CD4-positive, CD25-positive, alpha-beta regulatory T cell (primary cell): ENCODE results near the gene NEURL1B. TPM values are rescaled to one million over a fixed set of nuclear protein-coding genes. Genes with fewer than 3 reads are reported as not detected.

Experiments used
- ATAC-seq, 2 donors: fragments of 150-1000 bp; cut with Tn5 transposase; one replicate each; pipeline ENCODE4 v1.10.0; 2021; ENCODE audit warnings: low read depth in 2 of 2, moderate number of reproducible peaks in 2 of 2, moderate library complexity in 1 of 2
- DNase-seq, 3 donors: peaks; one replicate each; pipeline versions ENCODE4 v3.0.0 to v3.0.0-alpha.2; 2012 to 2022; ENCODE audit warnings: mixed read lengths in 1 of 3
- H3K27ac ChIP-seq: one replicate; pipeline ENCODE4 v1.7.0; 2013; ENCODE audit warnings: mild to moderate bottlenecking, low read length; ENCODE audit not compliant: insufficient read depth, poor library complexity, severe bottlenecking
- H3K27me3 ChIP-seq: one replicate; pipeline ENCODE4 v1.7.0; 2013; ENCODE audit warnings: low read length; ENCODE audit not compliant: control insufficient read depth, insufficient read depth
- H3K36me3 ChIP-seq: one replicate; pipeline ENCODE4 v1.7.0; 2013; ENCODE audit warnings: mild to moderate bottlenecking, low read length, moderate library complexity; ENCODE audit not compliant: control insufficient read depth, insufficient read depth
- H3K4me1 ChIP-seq: 2 replicates; pipeline ENCODE4 v1.7.0; 2013; ENCODE audit warnings: mild to moderate bottlenecking, low read length; ENCODE audit not compliant: insufficient read depth, control insufficient read depth, poor library complexity, severe bottlenecking
- H3K4me3 ChIP-seq: one replicate; pipeline ENCODE4 v1.7.0; 2013; ENCODE audit warnings: low read depth, mild to moderate bottlenecking, low read length, moderate library complexity
- H3K9me3 ChIP-seq, 2 experiments: 1 replicate in 1 of 2; 2 replicates in 1 of 2; pipeline ENCODE4 v1.7.0; 2013; ENCODE audit warnings: low read length in 2 of 2, mild to moderate bottlenecking in 1 of 2, moderate library complexity in 1 of 2; ENCODE audit not compliant: control insufficient read depth in 2 of 2
- H3K27ac Mint-ChIP-seq, 3 donors: one replicate each; pipeline ENCODE4 v1.8.0; 2020 to 2022; ENCODE audit warnings: mild to moderate bottlenecking in 3 of 3, mixed read lengths in 3 of 3, moderate library complexity in 2 of 3
- H3K27me3 Mint-ChIP-seq: one replicate; pipeline ENCODE4 v1.8.0; 2022; ENCODE audit warnings: mild to moderate bottlenecking, mixed read lengths
- H3K36me3 Mint-ChIP-seq: one replicate; pipeline ENCODE4 v1.8.0; 2020; ENCODE audit warnings: mixed read lengths
- H3K4me1 Mint-ChIP-seq, 4 donors: one replicate each; pipeline ENCODE4 v1.8.0; 2020 to 2022; ENCODE audit warnings: mixed read lengths in 4 of 4, mild to moderate bottlenecking in 1 of 4
- H3K4me3 Mint-ChIP-seq, 4 donors: one replicate each; pipeline ENCODE4 v1.8.0; 2020 to 2022; ENCODE audit warnings: mild to moderate bottlenecking in 4 of 4, mixed read lengths in 4 of 4, moderate library complexity in 3 of 4
- H3K9me3 Mint-ChIP-seq, 7 donors: one replicate each; pipeline ENCODE4 v1.8.0; 2020 to 2022; ENCODE audit warnings: mixed read lengths in 7 of 7, mild to moderate bottlenecking in 3 of 7, moderate library complexity in 2 of 7
- polyA plus RNA-seq, 4 donors: library from polyadenylated mRNA; unstranded; fragments of 300-500 nt; fragmentation: Illumina TruSeq; gene quantifications; one replicate each; pipeline ENCODE4 v1.2.3, GENCODE V29; 2021
- total RNA-seq: library from RNA; stranded (reverse); gene quantifications from one replicate; pipeline ENCODE4 v1.2.3, GENCODE V29; 2022

The NEURL1B gene
- total and polyA plus RNA-seq, 5 donors from 2014 or later: 0.22 TPM; not detected in 4

GRCh38 chr5:172685091-172685490 lies 44.0 kb downstream of the NEURL1B start:
- H3K4me1 ChIP-seq: peaks cover 2% of the 10 kb centered on the region
- Mint-ChIP-seq H3K36me3 (no peaks in the 10 kb centered on the region), H3K27ac (no peak overlapping the region), H3K27me3 (peaks cover 26% of the 10 kb centered on the region), H3K4me3 (peak overlapping the region in 1 of 4 donors; percentile 82), H3K9me3 (no peaks in the 10 kb centered on the region), H3K4me1 (peaks cover 0 to 16% (median 1%) of the 10 kb centered on the region in 4 donors)
- H3K36me3 ChIP-seq: no peaks in the 10 kb centered on the region
- no peak overlapping the region for H3K27ac ChIP-seq
- H3K9me3 ChIP-seq: no peaks in the 10 kb centered on the region
- ATAC-seq (no peak), DNase-seq (no peak)
- no peak overlapping the region for H3K4me3 ChIP-seq
- H3K27me3 ChIP-seq: no peaks in the 10 kb centered on the region

GRCh38 chr5:172686111-172686510 lies 45.0 kb downstream of the NEURL1B start:
- Mint-ChIP-seq H3K9me3 (no peaks in the 10 kb centered on the region), H3K4me1 (peaks cover 0 to 16% (median 1%) of the 10 kb centered on the region in 4 donors), H3K36me3 (no peaks in the 10 kb centered on the region), H3K4me3 (no peak overlapping the region), H3K27ac (no peak overlapping the region), H3K27me3 (peaks cover 21% of the 10 kb centered on the region)
- ATAC-seq: no peak
- Histone ChIP-seq H3K27me3 (no peaks in the 10 kb centered on the region), H3K4me1 (peaks cover 2% of the 10 kb centered on the region), H3K36me3 (no peaks in the 10 kb centered on the region), H3K4me3 (no peak overlapping the region), H3K27ac (no peak overlapping the region), H3K9me3 (no peaks in the 10 kb centered on the region)
- no peak for DNase-seq

GRCh38 chr5:172686539-172687390 lies 45.7 kb downstream of the NEURL1B start:
- no peaks in the 10 kb centered on the region for H3K36me3 Mint-ChIP-seq
- ATAC-seq (no peak), DNase-seq (no peak)
- no peak overlapping the region for H3K27ac Mint-ChIP-seq
- Histone ChIP-seq H3K27ac (no peak overlapping the region), H3K36me3 (no peaks in the 10 kb centered on the region), H3K27me3 (no peaks in the 10 kb centered on the region), H3K4me1 (peaks cover 2% of the 10 kb centered on the region), H3K9me3 (no peaks in the 10 kb centered on the region), H3K4me3 (no peak overlapping the region)
- H3K9me3 Mint-ChIP-seq: no peaks in the 10 kb centered on the region
- peak overlapping the region in 1 of 4 donors; percentile 5 for H3K4me3 Mint-ChIP-seq
- peaks cover 20% of the 10 kb centered on the region for H3K27me3 Mint-ChIP-seq
- peaks cover 0 to 16% (median 1%) of the 10 kb centered on the region in 4 donors for H3K4me1 Mint-ChIP-seq

GRCh38 chr5:172687940-172688339 lies 46.9 kb downstream of the NEURL1B start:
- H3K27ac Mint-ChIP-seq: peak overlapping the region in 1 of 3 donors; percentile 23
- no peaks in the 10 kb centered on the region for H3K36me3 Mint-ChIP-seq
- H3K9me3 Mint-ChIP-seq: no peaks in the 10 kb centered on the region
- Histone ChIP-seq H3K9me3 (no peaks in the 10 kb centered on the region), H3K36me3 (no peaks in the 10 kb centered on the region), H3K27ac (no peak overlapping the region), H3K4me1 (peaks cover 2% of the 10 kb centered on the region), H3K4me3 (no peak overlapping the region), H3K27me3 (no peaks in the 10 kb centered on the region)
- ATAC-seq: no peak
- no peak overlapping the region for H3K4me3 Mint-ChIP-seq
- no peak for DNase-seq
- H3K4me1 Mint-ChIP-seq: peaks cover 0 to 14% (median 1%) of the 10 kb centered on the region in 4 donors
- peaks cover 10% of the 10 kb centered on the region for H3K27me3 Mint-ChIP-seq

- Mint-ChIP-seq H3K36me3 (no peaks in the 10 kb centered on the region), H3K9me3 (no peaks in the 10 kb centered on the region), H3K4me3 (no peak overlapping the region), H3K27me3 (peaks cover 10% of the 10 kb centered on the region), H3K4me1 (peaks cover 0 to 14% (median 1%) of the 10 kb centered on the region in 4 donors), H3K27ac (peak overlapping the region in 2 of 3 donors; percentile 23 to 52)
- H3K4me1 ChIP-seq: peaks cover 2% of the 10 kb centered on the region
- H3K4me3 ChIP-seq: no peak overlapping the region
- no peaks in the 10 kb centered on the region for H3K9me3 ChIP-seq
- H3K36me3 ChIP-seq: no peaks in the 10 kb centered on the region
- ATAC-seq (peak in 1 of 2 donors; percentile 55), DNase-seq (peak in 1 of 3 donors; percentile 56)
- H3K27ac ChIP-seq: no peak overlapping the region
- H3K27me3 ChIP-seq: no peaks in the 10 kb centered on the region
Observed at GRCh38 chr5:172688349-172689217, 47.5 kb downstream of the NEURL1B start.

GRCh38 chr5:172689218-172689572 lies 48.1 kb downstream of the NEURL1B start:
- H3K27me3 Mint-ChIP-seq: peaks cover 8% of the 10 kb centered on the region
- H3K9me3 Mint-ChIP-seq: no peaks in the 10 kb centered on the region
- Histone ChIP-seq H3K4me3 (no peak overlapping the region), H3K27me3 (no peaks in the 10 kb centered on the region), H3K4me1 (peaks cover 2% of the 10 kb centered on the region), H3K27ac (no peak overlapping the region), H3K36me3 (no peaks in the 10 kb centered on the region), H3K9me3 (no peaks in the 10 kb centered on the region)
- H3K4me1 Mint-ChIP-seq: peaks cover 0 to 13% (median 1%) of the 10 kb centered on the region in 4 donors
- H3K4me3 Mint-ChIP-seq: no peak overlapping the region
- H3K36me3 Mint-ChIP-seq: no peaks in the 10 kb centered on the region
- peak overlapping the region in 1 of 3 donors; percentile 52 for H3K27ac Mint-ChIP-seq
- ATAC-seq (no peak), DNase-seq (no peak)

GRCh38 chr5:172689801-172690200 lies 48.7 kb downstream of the NEURL1B start:
- no peak overlapping the region for H3K27ac Mint-ChIP-seq
- H3K27ac ChIP-seq: no peak overlapping the region
- H3K9me3 Mint-ChIP-seq: no peaks in the 10 kb centered on the region
- H3K36me3 ChIP-seq: no peaks in the 10 kb centered on the region
- H3K27me3 ChIP-seq: no peaks in the 10 kb centered on the region
- H3K36me3 Mint-ChIP-seq: no peaks in the 10 kb centered on the region
- ATAC-seq: no peak
- H3K9me3 ChIP-seq: no peaks in the 10 kb centered on the region
- peaks cover 2% of the 10 kb centered on the region for H3K4me1 ChIP-seq
- DNase-seq: no peak
- H3K27me3 Mint-ChIP-seq: peaks cover 5% of the 10 kb centered on the region
- peaks cover 0 to 9% (median 1%) of the 10 kb centered on the region in 4 donors for H3K4me1 Mint-ChIP-seq
- no peak overlapping the region for H3K4me3 Mint-ChIP-seq
- no peak overlapping the region for H3K4me3 ChIP-seq
